MM.1S (cell line): Measurements from ENCODE around the gene CTU1.

Source experiments
- EZH2 ChIP-seq: fragments of 300-600 bp; sonication (generic); optimal IDR thresholded peaks from 2 replicates; pipeline ENCODE3; 2017; ENCODE audit warnings: low read depth, mild to moderate bottlenecking, antibody characterized with exemption, low read length, mixed read lengths
- TF ChIP-seq, protein P1 (sequence below): fragments of 300-600 bp; sonication (generic); IDR thresholded peaks from 2 replicates; pipeline ENCODE4 v1.5.1; 2016; ENCODE audit warnings: antibody characterized with exemption, low read length, mixed read lengths

DNA sequence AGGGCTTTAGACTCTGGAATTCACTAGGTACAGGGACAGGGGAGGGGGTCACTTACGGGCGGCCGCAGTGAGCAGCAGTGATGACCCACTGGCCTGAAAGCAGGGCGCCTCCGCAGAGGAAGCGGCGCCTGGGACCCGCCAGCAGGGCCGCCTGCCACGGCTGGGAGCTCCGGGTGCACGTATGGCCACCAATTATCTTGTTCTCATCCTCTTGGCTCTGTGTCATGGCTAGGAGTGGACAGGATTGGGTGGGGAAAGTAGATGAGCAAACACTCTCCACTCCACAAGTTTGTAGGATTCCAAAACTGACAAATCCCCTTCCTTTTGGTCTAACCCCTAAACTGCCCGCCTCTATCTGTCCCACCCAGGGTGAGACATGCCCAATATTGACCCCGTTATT is 26.7 kb downstream of the CTU1 start:
- TF ChIP-seq, protein P1, sequence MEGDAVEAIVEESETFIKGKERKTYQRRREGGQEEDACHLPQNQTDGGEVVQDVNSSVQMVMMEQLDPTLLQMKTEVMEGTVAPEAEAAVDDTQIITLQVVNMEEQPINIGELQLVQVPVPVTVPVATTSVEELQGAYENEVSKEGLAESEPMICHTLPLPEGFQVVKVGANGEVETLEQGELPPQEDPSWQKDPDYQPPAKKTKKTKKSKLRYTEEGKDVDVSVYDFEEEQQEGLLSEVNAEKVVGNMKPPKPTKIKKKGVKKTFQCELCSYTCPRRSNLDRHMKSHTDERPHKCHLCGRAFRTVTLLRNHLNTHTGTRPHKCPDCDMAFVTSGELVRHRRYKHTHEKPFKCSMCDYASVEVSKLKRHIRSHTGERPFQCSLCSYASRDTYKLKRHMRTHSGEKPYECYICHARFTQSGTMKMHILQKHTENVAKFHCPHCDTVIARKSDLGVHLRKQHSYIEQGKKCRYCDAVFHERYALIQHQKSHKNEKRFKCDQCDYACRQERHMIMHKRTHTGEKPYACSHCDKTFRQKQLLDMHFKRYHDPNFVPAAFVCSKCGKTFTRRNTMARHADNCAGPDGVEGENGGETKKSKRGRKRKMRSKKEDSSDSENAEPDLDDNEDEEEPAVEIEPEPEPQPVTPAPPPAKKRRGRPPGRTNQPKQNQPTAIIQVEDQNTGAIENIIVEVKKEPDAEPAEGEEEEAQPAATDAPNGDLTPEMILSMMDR = no peak
- no peak for TF ChIP-seq EZH2
